ENCODE measurements around the gene HOMER2. TPM values are rescaled to one million over a fixed set of nuclear protein-coding genes. Genes with fewer than 3 reads are reported as not detected.
"Not testable (repeated sequence)": the region's sequence is repeated elsewhere in the genome, so short reads cannot be mapped to it uniquely, and the experiment has no call there.

The HOMER2 gene
- total RNA-seq, 2 experiments from 2014 or later = 5.6 TPM

DNA sequence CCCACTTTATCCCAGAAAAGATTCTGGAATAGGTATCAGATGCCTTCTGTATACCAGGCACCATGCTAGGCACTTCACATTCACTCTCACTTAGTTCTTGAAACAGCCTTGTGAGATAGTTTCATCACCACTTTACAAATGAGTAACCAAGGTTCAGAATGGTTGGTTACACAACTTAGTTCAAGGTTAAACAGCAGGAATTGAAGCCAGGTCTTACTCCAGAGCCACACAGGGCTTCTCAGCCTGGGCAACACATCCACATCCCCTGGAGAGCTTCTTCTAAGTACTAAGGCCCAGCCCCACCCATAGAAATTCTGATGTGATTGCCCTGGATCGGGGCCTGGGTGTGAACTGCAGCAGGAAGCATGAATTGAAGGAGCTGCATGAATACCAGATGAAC, 124.4 kb downstream of the HOMER2 start:
- ChIA-PET CTCF (ENCODE audit: unreplicated experiment) (no interaction called here), POLR2A (no interaction called here)
- H3K4me1 ChIP-seq (ENCODE audit: insufficient read depth, low read length, poor library complexity, severe bottlenecking) = no peaks in the 10 kb centered on the region
- no peak overlapping the region for H3K27ac ChIP-seq (ENCODE audit: low read depth, low read length, poor library complexity, severe bottlenecking)
- intact Hi-C loops (cut with micrococcal nuclease; ENCODE audit: unreplicated experiment) = no loop called here
- no peak for DNase-seq (ENCODE audit: low spot score)
- TF ChIP-seq, protein P1, sequence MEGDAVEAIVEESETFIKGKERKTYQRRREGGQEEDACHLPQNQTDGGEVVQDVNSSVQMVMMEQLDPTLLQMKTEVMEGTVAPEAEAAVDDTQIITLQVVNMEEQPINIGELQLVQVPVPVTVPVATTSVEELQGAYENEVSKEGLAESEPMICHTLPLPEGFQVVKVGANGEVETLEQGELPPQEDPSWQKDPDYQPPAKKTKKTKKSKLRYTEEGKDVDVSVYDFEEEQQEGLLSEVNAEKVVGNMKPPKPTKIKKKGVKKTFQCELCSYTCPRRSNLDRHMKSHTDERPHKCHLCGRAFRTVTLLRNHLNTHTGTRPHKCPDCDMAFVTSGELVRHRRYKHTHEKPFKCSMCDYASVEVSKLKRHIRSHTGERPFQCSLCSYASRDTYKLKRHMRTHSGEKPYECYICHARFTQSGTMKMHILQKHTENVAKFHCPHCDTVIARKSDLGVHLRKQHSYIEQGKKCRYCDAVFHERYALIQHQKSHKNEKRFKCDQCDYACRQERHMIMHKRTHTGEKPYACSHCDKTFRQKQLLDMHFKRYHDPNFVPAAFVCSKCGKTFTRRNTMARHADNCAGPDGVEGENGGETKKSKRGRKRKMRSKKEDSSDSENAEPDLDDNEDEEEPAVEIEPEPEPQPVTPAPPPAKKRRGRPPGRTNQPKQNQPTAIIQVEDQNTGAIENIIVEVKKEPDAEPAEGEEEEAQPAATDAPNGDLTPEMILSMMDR (conservative IDR thresholded peaks at IDR 0.05; ENCODE audit: low read length) = no peak
- TF ChIP-seq EZH2phosphoT487 (IDR thresholded peaks at IDR 0.05; ENCODE audit: borderline replicate concordance, low read depth, low read length) = no peak
- BruUV-seq (replicated peaks) = no TSS peak
- H3K36me3 ChIP-seq (ENCODE audit: insufficient read depth, low read length) = peaks cover 96% of the 10 kb centered on the region
- no peaks in the 10 kb centered on the region for H3K9me3 ChIP-seq (ENCODE audit: low read length)
- no peaks in the 10 kb centered on the region for H3K9me2 ChIP-seq (ENCODE audit: insufficient read depth, low read length)
- no peaks in the 10 kb centered on the region for H3K79me2 ChIP-seq (ENCODE audit: insufficient read depth, low read depth, low read length)
- no peaks in the 10 kb centered on the region for H4K20me1 ChIP-seq (ENCODE audit: insufficient read depth, low read length)
- no peak overlapping the region for H3K4me2 ChIP-seq (ENCODE audit: low read length)
- no peak overlapping the region for H3K4me3 ChIP-seq (ENCODE audit: low read depth, low read length, poor library complexity, severe bottlenecking)
- no peak overlapping the region for H2AFZ ChIP-seq (ENCODE audit: low read length)

DNA sequence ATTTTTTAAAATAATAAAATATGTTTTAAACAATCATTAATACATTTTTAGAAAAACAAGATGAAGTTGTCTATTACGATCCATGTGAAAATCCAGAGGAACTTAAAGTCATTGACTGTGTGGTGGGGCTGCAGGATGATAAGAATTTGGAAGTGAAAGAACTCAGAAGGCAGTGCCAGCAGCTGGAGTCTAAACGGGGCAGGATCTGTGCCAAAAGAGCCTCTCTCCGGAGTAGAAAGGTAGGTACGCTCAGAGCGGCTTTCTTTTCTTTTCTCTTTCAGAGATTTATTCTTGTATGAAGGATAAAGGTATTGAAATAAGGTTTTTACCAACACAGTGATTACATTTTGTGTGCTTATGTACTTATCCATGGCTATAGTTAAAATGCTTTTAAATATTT, 129.5 kb downstream of the HOMER2 start:
- POLR2A ChIA-PET = no interaction called here
- Histone ChIP-seq H3K9me3 (ENCODE audit: low read length) (no peaks in the 10 kb centered on the region), H3K79me2 (ENCODE audit: insufficient read depth, low read depth, low read length) (no peaks in the 10 kb centered on the region; the same call in 1 of the 2 replicates), H4K20me1 (ENCODE audit: insufficient read depth, low read length) (no peaks in the 10 kb centered on the region), H2AFZ (ENCODE audit: low read length) (no peak overlapping the region), H3K9me2 (ENCODE audit: insufficient read depth, low read length) (no peaks in the 10 kb centered on the region), H3K27ac (ENCODE audit: low read depth, low read length, poor library complexity, severe bottlenecking) (no peak overlapping the region), H3K36me3 (ENCODE audit: insufficient read depth, low read length) (peaks cover 96% of the 10 kb centered on the region), H3K4me3 (ENCODE audit: low read depth, low read length, poor library complexity, severe bottlenecking) (no peak overlapping the region), H3K4me1 (ENCODE audit: insufficient read depth, low read length, poor library complexity, severe bottlenecking) (no peaks in the 10 kb centered on the region), H3K4me2 (ENCODE audit: low read length) (no peak overlapping the region)
- DNase-seq (ENCODE audit: low spot score) = no peak
- TF ChIP-seq, protein P1 (conservative IDR thresholded peaks at IDR 0.05; ENCODE audit: low read length) = no peak
- no peak for TF ChIP-seq EZH2phosphoT487 (IDR thresholded peaks at IDR 0.05; ENCODE audit: borderline replicate concordance, low read depth, low read length)
- CTCF ChIA-PET (ENCODE audit: unreplicated experiment) = no interaction called here
- no TSS peak for BruUV-seq (replicated peaks)
- intact Hi-C loops (cut with micrococcal nuclease; ENCODE audit: unreplicated experiment) = no loop called here

DNA sequence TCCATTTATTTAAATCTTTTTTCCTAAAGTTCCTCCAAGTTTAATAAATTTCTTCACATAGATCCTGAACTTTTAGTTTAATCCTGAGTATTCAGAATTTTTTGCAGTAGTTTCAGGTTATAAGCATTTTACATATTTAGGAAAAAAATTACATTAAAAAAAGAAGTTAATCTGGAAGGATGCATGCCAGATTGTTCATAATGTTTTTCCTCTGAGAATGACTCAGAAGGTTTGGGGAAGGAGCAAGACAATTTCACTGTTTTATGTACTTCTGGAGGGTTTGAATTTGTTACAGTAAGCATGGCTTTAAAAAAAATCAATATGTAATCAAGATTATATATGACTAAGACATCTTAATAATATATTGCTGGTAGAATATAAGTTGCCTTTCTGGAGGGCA, 130.7 kb downstream of the HOMER2 start:
- H3K4me1 ChIP-seq (ENCODE audit: insufficient read depth, low read length, poor library complexity, severe bottlenecking); H3K79me2 ChIP-seq (ENCODE audit: insufficient read depth, low read depth, low read length); H4K20me1 ChIP-seq (ENCODE audit: insufficient read depth, low read length); BruUV-seq (replicated peaks); intact Hi-C loops (cut with micrococcal nuclease; ENCODE audit: unreplicated experiment); POLR2A ChIA-PET; CTCF ChIA-PET (ENCODE audit: unreplicated experiment); H2AFZ ChIP-seq (ENCODE audit: low read length); H3K9me3 ChIP-seq (ENCODE audit: low read length); H3K4me3 ChIP-seq (ENCODE audit: low read depth, low read length, poor library complexity, severe bottlenecking); H3K27ac ChIP-seq (ENCODE audit: low read depth, low read length, poor library complexity, severe bottlenecking); H3K4me2 ChIP-seq (ENCODE audit: low read length); DNase-seq (ENCODE audit: low spot score); H3K9me2 ChIP-seq (ENCODE audit: insufficient read depth, low read length): not testable (repeated sequence)
- peaks cover 95% of the 10 kb centered on the region for H3K36me3 ChIP-seq (ENCODE audit: insufficient read depth, low read length)

DNA sequence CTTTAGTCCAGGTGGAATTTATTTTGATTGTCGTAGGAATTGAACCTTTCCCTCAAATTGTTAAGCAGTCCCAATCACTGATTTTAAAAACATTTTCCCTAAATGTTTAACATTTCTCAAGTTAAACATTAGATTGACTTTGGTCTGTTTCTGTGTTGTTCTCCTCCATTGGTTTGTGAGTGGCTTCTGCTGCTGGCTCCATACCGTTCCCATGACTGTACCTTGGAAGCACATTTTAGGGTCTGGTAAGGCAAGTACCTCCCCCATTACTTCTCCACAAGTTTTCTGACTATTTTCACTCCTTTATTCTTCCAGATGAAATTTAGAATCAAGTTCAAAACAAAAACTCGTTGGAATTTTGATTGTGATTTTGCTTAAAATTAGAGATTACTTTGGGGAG, 131.1 kb downstream of the HOMER2 start:
- H2AFZ ChIP-seq (ENCODE audit: low read length); H3K9me2 ChIP-seq (ENCODE audit: insufficient read depth, low read length); intact Hi-C loops (cut with micrococcal nuclease; ENCODE audit: unreplicated experiment); DNase-seq (ENCODE audit: low spot score); H3K4me1 ChIP-seq (ENCODE audit: insufficient read depth, low read length, poor library complexity, severe bottlenecking); H3K9me3 ChIP-seq (ENCODE audit: low read length); BruUV-seq (replicated peaks); H3K4me3 ChIP-seq (ENCODE audit: low read depth, low read length, poor library complexity, severe bottlenecking); H3K27ac ChIP-seq (ENCODE audit: low read depth, low read length, poor library complexity, severe bottlenecking); H3K79me2 ChIP-seq (ENCODE audit: insufficient read depth, low read depth, low read length); CTCF ChIA-PET (ENCODE audit: unreplicated experiment); H3K4me2 ChIP-seq (ENCODE audit: low read length); H4K20me1 ChIP-seq (ENCODE audit: insufficient read depth, low read length); POLR2A ChIA-PET: not testable (repeated sequence)
- H3K36me3 ChIP-seq (ENCODE audit: insufficient read depth, low read length) = peaks cover 95% of the 10 kb centered on the region
